Mesendoderm (in vitro differentiated cells): ENCODE results near the gene F2RL3.

Experiments
- DNase-seq: peaks from one replicate; pipeline ENCODE4 v3.0.0; 2013
- H2AK5ac ChIP-seq: 2 replicates; pipeline ENCODE4 v1.6.1; 2013; ENCODE audit warnings: low read length, inconsistent platforms
- H2BK120ac ChIP-seq: 2 replicates; pipeline ENCODE4 v1.6.1; 2013; ENCODE audit warnings: low read depth, mild to moderate bottlenecking, low read length, moderate library complexity, mixed read lengths
- H2BK15ac ChIP-seq: replicated peaks from 2 replicates; pipeline ENCODE4 v1.6.1; 2013; ENCODE audit warnings: low read depth, mild to moderate bottlenecking, moderate library complexity
- H2BK5ac ChIP-seq: 2 replicates; pipeline ENCODE4 v1.6.1; 2013; ENCODE audit warnings: low read length, inconsistent platforms
- H3K18ac ChIP-seq: 2 replicates; pipeline ENCODE4 v1.6.1; 2013; ENCODE audit warnings: mild to moderate bottlenecking, low read length, mixed read lengths
- H3K23ac ChIP-seq: one replicate; pipeline ENCODE4 v1.6.1; 2013; ENCODE audit warnings: low read length
- H3K27ac ChIP-seq: 2 replicates; pipeline ENCODE4 v1.5.1; 2013; ENCODE audit warnings: low read depth, mild to moderate bottlenecking, inconsistent platforms, low read length, moderate library complexity
- H3K27me3 ChIP-seq: 2 replicates; pipeline ENCODE4 v1.6.1; 2013; ENCODE audit warnings: low read length, control low read depth, mild to moderate bottlenecking, inconsistent platforms; ENCODE audit not compliant: insufficient read depth, poor library complexity
- H3K36me3 ChIP-seq: 2 replicates; pipeline ENCODE4 v1.6.1; 2013; ENCODE audit warnings: low read length, inconsistent platforms; ENCODE audit not compliant: control insufficient read depth, insufficient read depth
- H3K4ac ChIP-seq: one replicate; pipeline ENCODE4 v1.6.1; 2013; ENCODE audit warnings: low read depth, mild to moderate bottlenecking, low read length, moderate library complexity
- H3K4me1 ChIP-seq: 2 replicates; pipeline ENCODE4 v1.6.1; 2013; ENCODE audit warnings: low read depth, low read length, inconsistent platforms; ENCODE audit not compliant: control insufficient read depth
- H3K4me2 ChIP-seq: 2 replicates; pipeline ENCODE4 v1.6.1; 2013; ENCODE audit warnings: low read length
- H3K4me3 ChIP-seq: 2 replicates; pipeline ENCODE4 v1.5.1; 2013; ENCODE audit warnings: mild to moderate bottlenecking, low read length
- H3K56ac ChIP-seq: one replicate; pipeline ENCODE4 v1.6.1; 2013; ENCODE audit warnings: low read length
- H3K79me1 ChIP-seq: 2 replicates; pipeline ENCODE4 v1.6.1; 2013; ENCODE audit warnings: low read length, inconsistent platforms
- H3K79me2 ChIP-seq: 2 replicates; pipeline ENCODE4 v1.6.1; 2013; ENCODE audit warnings: mild to moderate bottlenecking, low read length; ENCODE audit not compliant: control insufficient read depth, insufficient read depth
- H3K9ac ChIP-seq: 2 replicates; pipeline ENCODE4 v1.6.1; 2013; ENCODE audit warnings: low read length, inconsistent platforms
- H4K5ac ChIP-seq: one replicate; pipeline ENCODE4 v1.6.1; 2013; ENCODE audit warnings: low read length
- H4K8ac ChIP-seq: one replicate; pipeline ENCODE4 v1.6.1; 2013; ENCODE audit warnings: low read depth, mild to moderate bottlenecking, control low read depth, low read length, moderate library complexity
- WGBS: extraction: QIAGEN DNeasy Blood & Tissue Kit; methylation state at CpG from one replicate; pipeline ENCODE4 v1.1.7; 2013; ENCODE audit warnings: low lambda C conversion rate, missing lambda C conversion rate; ENCODE audit not compliant: insufficient coverage; ENCODE audit errors: extremely low coverage; 5-methylcytosine and 5-hydroxymethylcytosine counted together

Gene F2RL3

DNA sequence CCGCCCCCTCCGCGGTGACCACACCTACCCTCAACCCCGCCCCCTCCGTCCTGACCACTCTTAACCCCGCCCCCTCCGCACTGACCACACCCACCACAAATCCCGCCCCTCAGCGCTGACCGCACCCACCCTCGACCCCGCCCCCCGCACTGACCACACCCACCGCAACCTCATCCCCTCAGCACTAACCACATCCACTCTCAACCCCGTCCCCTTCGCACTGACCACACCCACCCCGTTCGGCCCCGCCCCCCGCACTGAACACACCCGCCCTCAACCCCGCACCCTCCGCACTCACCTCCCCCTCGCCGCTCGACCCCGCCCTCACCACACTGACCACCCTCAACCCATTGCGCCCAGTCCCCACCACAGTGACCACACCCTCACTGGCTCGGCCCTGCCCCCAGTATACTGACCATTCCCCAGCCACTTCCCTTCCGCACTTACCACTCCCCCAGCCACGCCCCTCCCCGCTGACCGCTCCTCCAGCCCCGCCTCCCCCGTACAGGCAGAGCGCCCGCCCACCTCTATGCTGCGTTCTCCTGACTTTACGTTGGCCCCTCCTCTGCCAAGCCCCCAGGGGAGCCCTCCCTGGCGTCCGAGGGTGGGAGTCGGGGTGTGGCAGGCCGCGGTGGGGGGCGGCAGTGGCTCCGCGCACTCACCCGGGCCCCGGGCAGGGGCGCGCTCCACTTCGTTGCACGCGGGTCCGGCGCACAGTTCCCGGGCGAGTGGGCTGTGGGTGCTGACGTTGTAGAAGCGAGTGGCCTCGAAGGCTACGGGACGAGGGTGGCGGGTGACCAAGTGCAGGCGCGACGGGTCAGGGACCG lies 8.4 kb downstream of the F2RL3 start:
- Histone ChIP-seq H4K5ac (no peak overlapping the region), H3K4me3 (peak overlapping the region; percentile 40), H2AK5ac (no peak overlapping the region), H2BK15ac (no peak overlapping the region), H3K9ac (peak overlapping the region; percentile 67), H3K27me3 (no peaks in the 10 kb centered on the region), H3K18ac (peak overlapping the region; percentile 8), H3K79me1 (no peaks in the 10 kb centered on the region), H3K27ac (no peak overlapping the region), H2BK120ac (no peak overlapping the region), H3K79me2 (no peaks in the 10 kb centered on the region), H3K56ac (peak overlapping the region; percentile 89), H3K36me3 (no peaks in the 10 kb centered on the region), H3K4ac (no peak overlapping the region), H3K4me2 (peak overlapping the region; percentile 77), H4K8ac (no peak overlapping the region), H2BK5ac (no peak overlapping the region), H3K4me1 (no peaks in the 10 kb centered on the region), H3K23ac (no peak overlapping the region)
- WGBS, result no CpG with 5 or more reads among the region's 68 CpGs
- peak; percentile 96 for DNase-seq

DNA sequence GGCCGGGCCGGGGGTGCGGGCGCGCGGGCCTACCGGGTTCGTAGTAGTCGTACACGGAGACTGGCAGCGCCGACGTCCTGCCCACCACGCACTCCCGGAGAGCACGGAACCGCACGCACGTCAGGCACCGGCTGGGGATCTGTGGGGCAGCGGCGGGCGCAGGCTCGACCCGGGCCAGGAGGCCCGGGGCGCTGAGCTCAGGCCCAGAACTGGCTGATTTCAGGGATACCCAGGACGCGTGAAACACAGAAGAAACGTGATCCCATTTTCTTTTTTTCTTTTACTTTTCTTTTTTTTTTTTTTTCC lies 9.0 kb downstream of the F2RL3 start:
- no peak for DNase-seq

DNA sequence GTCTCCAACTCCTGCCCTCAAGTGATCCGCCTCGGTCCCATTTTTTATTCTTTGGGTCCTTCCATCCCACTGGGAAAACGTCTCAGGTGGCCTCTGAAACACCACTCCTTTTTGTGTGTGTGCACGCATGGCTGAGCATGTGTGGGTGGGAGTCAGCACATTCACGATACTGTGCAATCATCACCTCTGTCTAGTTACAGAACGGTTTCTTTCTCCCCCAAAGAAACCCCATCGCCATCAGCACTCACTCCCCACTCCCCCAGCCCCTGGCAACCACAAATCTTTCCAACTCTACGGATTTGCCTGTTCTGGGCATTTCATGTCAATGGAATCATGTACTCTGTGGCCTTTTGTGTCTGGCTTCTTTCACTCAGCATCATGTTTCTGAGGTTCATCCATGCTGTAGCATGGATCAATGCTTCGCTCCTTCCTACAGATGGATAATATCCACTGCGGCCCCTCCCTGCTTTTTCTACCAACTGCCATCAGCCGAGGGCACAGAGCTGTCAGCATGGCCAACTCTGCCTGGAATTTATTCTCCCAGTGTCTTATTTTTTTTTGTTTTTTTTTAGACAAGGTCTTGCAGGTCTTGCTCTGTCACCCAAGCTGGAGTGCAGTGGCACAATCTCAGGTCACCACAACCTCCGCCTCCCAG lies 9.7 kb downstream of the F2RL3 start:
- Histone ChIP-seq H3K4me3 (no peak overlapping the region), H3K4ac (no peak overlapping the region), H3K9ac (no peak overlapping the region), H3K23ac (no peak overlapping the region), H4K8ac (no peak overlapping the region), H2BK5ac (no peak overlapping the region), H2BK120ac (no peak overlapping the region), H3K79me1 (no peaks in the 10 kb centered on the region), H2BK15ac (no peak overlapping the region), H3K36me3 (no peaks in the 10 kb centered on the region), H3K27ac (no peak overlapping the region), H3K27me3 (no peaks in the 10 kb centered on the region), H2AK5ac (no peak overlapping the region), H3K4me1 (no peaks in the 10 kb centered on the region), H3K79me2 (no peaks in the 10 kb centered on the region), H3K18ac (no peak overlapping the region), H3K56ac (no peak overlapping the region), H4K5ac (no peak overlapping the region), H3K4me2 (no peak overlapping the region)
- WGBS, result no CpG with 5 or more reads among the region's 12 CpGs
- DNase-seq, result no peak

More for the DNA sequence above, 9.0 kb downstream of the F2RL3 start:
- no peak overlapping the region for H3K4me3 ChIP-seq
- H3K79me2 ChIP-seq, result no peaks in the 10 kb centered on the region
- H3K9ac ChIP-seq, result peak overlapping the region; percentile 67
- no CpG with 5 or more reads among the region's 30 CpGs for WGBS
- H2BK120ac ChIP-seq, result no peak overlapping the region
- peak overlapping the region; percentile 83 for H3K56ac ChIP-seq
- H3K4ac ChIP-seq, result no peak overlapping the region
- peak overlapping the region; percentile 77 for H3K4me2 ChIP-seq
- H4K5ac ChIP-seq, result no peak overlapping the region
- H3K36me3 ChIP-seq, result no peaks in the 10 kb centered on the region
- H3K23ac ChIP-seq, result no peak overlapping the region
- no peak overlapping the region for H4K8ac ChIP-seq
- H2BK15ac ChIP-seq, result no peak overlapping the region
- no peaks in the 10 kb centered on the region for H3K79me1 ChIP-seq
- H3K4me1 ChIP-seq, result no peaks in the 10 kb centered on the region
- H3K27ac ChIP-seq, result no peak overlapping the region
- H3K18ac ChIP-seq, result peak overlapping the region; percentile 8
- no peak overlapping the region for H2AK5ac ChIP-seq
- H3K27me3 ChIP-seq, result no peaks in the 10 kb centered on the region
- H2BK5ac ChIP-seq, result no peak overlapping the region

DNA sequence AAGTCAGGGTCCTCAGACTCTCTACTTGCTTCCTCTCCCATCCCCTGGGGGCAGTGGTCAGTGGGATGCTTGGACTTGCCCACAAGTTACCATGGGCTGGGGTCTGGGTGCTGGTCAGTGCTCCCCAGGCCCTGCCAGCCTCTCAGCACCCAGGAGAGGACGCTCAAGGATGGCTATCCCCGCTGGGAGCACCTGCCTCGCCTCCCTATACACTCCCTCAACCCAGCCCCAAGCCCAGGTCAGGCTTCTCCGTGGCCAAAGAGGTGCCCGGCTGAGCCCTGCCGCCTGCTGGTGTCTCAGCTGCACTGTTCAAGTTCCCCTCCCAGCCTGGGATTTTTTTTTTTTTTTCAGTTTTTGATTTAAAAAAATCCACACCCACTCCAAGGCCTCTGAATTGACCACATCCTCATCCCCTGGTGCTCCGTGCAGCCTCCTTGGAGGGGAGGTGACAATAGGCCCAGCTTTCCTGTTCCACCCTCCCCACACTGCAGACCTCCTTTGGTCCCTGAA lies 10.8 kb downstream of the F2RL3 start:
- no peak overlapping the region for H4K5ac ChIP-seq
- H2BK15ac ChIP-seq, result no peak overlapping the region
- no peaks in the 10 kb centered on the region for H3K4me1 ChIP-seq
- DNase-seq, result peak; percentile 70
- WGBS, result no CpG with 5 or more reads among the region's 7 CpGs
- H4K8ac ChIP-seq, result no peak overlapping the region
- H3K27ac ChIP-seq, result no peak overlapping the region
- H3K56ac ChIP-seq, result no peak overlapping the region
- H3K27me3 ChIP-seq, result no peaks in the 10 kb centered on the region
- no peak overlapping the region for H2BK5ac ChIP-seq
- no peak overlapping the region for H3K18ac ChIP-seq
- H2BK120ac ChIP-seq, result no peak overlapping the region
- no peak overlapping the region for H2AK5ac ChIP-seq
- no peak overlapping the region for H3K4me2 ChIP-seq
- no peaks in the 10 kb centered on the region for H3K36me3 ChIP-seq
- H3K79me1 ChIP-seq, result no peaks in the 10 kb centered on the region
- no peak overlapping the region for H3K4ac ChIP-seq
- H3K9ac ChIP-seq, result no peak overlapping the region
- no peaks in the 10 kb centered on the region for H3K79me2 ChIP-seq
- H3K23ac ChIP-seq, result no peak overlapping the region
- no peak overlapping the region for H3K4me3 ChIP-seq

DNA sequence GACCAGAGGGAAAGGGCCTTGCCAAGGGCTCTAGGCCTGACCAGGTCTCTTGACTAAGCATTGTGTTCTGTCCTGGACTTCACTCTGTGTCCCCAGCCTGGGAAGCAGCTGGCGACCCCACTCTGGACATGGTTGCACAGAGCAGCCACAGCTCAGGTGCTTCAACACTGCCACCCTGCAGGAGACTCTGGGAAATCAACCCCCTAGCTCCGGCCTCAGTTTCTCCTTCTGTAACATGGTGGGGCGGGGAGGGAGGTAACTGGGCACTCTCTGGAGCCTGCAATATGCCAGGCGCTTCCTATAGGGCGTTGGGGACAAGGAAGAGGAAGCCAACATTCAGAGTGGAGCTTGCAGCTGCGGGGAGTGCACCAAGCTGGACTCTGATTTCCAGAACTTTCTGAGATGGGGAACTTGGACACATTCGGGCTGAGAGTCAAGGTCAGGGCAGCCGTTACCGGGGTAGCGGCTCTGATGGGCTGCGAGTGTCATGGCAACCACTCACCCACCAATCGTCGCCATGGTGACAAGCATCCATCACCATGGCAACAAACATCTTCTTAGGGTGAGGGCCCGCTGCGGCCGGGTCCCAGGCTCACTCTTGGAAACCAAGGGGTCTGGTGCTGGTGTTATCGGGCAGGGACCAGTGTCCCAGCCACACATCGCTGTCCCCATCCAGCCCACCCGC lies 12.8 kb downstream of the F2RL3 start:
- H3K27ac ChIP-seq, result no peak overlapping the region
- no peak overlapping the region for H3K4ac ChIP-seq
- no peak overlapping the region for H3K18ac ChIP-seq
- no peak overlapping the region for H4K8ac ChIP-seq
- WGBS, result no CpG with 5 or more reads among the region's 19 CpGs
- no peaks in the 10 kb centered on the region for H3K4me1 ChIP-seq
- no peak overlapping the region for H2BK5ac ChIP-seq
- no peak overlapping the region for H3K4me2 ChIP-seq
- H3K36me3 ChIP-seq, result no peaks in the 10 kb centered on the region
- H3K27me3 ChIP-seq, result no peaks in the 10 kb centered on the region
- no peak overlapping the region for H2AK5ac ChIP-seq
- DNase-seq, result no peak
- H3K79me2 ChIP-seq, result no peaks in the 10 kb centered on the region
- H2BK15ac ChIP-seq, result no peak overlapping the region
- H3K56ac ChIP-seq, result no peak overlapping the region
- H3K23ac ChIP-seq, result no peak overlapping the region
- H3K9ac ChIP-seq, result no peak overlapping the region
- H3K79me1 ChIP-seq, result no peaks in the 10 kb centered on the region
- no peak overlapping the region for H2BK120ac ChIP-seq
- no peak overlapping the region for H4K5ac ChIP-seq
- H3K4me3 ChIP-seq, result no peak overlapping the region
